Gastroesophageal sphincter (tissue), 3 donors: ENCODE data around the gene CRB2.

ENCODE experiments used
- EP300 ChIP-seq: sonication (generic); formaldehyde crosslinking; IDR thresholded peaks from one replicate; pipeline ENCODE4 v1.6.1; 2017; ENCODE audit warnings: antibody characterized with exemption, mild to moderate bottlenecking
- POLR2AphosphoS5 ChIP-seq: sonication (generic); formaldehyde crosslinking; IDR thresholded peaks from one replicate; pipeline ENCODE4 v1.6.1; 2017; ENCODE audit warnings: antibody characterized with exemption
- TF ChIP-seq, protein P1 (sequence below), 4 experiments: fragments of 200-600 bp in 2 of 4; fragments of 450-650 bp in 2 of 4; sonication (generic) in 1 of 4; IDR thresholded peaks; one replicate each; pipeline ENCODE4 v1.5.1; 2017 to 2019; ENCODE audit warnings: antibody characterized with exemption in 4 of 4, mild to moderate bottlenecking in 2 of 4, moderate library complexity in 2 of 4

DNA sequence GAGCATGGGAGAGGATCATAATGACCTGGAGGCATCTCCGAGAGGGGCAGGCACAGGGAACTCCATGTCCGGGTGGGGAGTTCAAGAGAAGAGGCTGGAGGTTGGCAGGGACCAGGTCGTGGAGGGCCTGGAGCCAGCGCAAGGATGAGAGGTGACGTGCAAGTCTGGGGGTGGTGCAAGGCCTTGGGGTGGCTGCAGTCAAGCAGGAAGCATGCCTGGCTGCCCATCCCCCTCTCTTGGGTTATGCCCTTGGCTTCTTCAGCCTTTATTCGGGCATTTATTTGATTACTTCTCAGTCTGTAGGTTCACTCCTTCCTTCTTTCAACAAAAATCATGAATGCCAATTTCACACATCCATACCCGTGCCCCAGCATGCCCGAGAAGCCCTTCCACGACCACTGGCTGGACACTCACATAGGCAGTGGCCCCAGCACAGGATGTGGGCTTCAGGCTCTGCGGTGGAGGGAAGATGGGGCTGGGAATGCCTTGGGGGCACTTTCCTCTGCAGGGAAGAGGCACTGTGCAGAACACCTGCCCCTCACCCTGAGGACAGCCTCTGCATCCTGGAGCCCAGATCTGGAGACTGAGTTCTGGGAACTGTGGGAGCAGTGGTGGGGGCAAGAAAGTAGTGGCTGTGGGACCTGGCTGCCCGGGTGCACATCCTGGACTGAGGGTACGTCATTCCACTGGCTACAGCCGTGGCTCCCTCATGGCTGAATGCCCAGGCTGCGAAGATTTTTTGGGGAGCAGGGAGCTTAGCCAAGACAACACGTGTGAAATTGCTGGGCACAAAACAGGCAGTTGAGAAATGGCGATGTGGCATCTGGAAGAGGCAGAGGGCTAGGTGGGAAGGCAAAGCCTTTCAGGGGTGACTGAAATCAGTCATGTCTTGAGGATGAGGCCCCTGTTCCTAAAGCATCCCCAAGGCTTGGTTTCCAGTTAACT lies 38.6 kb downstream of the CRB2 start:
- TF ChIP-seq POLR2AphosphoS5 (no peak), EP300 (no peak)
- TF ChIP-seq, protein P1, sequence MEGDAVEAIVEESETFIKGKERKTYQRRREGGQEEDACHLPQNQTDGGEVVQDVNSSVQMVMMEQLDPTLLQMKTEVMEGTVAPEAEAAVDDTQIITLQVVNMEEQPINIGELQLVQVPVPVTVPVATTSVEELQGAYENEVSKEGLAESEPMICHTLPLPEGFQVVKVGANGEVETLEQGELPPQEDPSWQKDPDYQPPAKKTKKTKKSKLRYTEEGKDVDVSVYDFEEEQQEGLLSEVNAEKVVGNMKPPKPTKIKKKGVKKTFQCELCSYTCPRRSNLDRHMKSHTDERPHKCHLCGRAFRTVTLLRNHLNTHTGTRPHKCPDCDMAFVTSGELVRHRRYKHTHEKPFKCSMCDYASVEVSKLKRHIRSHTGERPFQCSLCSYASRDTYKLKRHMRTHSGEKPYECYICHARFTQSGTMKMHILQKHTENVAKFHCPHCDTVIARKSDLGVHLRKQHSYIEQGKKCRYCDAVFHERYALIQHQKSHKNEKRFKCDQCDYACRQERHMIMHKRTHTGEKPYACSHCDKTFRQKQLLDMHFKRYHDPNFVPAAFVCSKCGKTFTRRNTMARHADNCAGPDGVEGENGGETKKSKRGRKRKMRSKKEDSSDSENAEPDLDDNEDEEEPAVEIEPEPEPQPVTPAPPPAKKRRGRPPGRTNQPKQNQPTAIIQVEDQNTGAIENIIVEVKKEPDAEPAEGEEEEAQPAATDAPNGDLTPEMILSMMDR (IDR thresholded peaks at IDR 0.05), result no peak
